Thoracic aorta (tissue), 2 donors: ENCODE results near the gene CHPF2. TPM values are rescaled to one million over a fixed set of nuclear protein-coding genes. Genes with fewer than 3 reads are reported as not detected.

Source experiments
- ATAC-seq: fragments of 150-250 bp; one replicate; pipeline ENCODE4 v1.8.0; 2017; ENCODE audit warnings: low read depth; ENCODE audit not compliant: insufficient number of reproducible peaks, low FRiP score
- DNase-seq: peaks from one replicate; pipeline ENCODE4 v3.0.0-alpha.2; 2020; ENCODE audit warnings: low spot score
- H3K27ac ChIP-seq, 2 donors: fragments of 200-600 bp; sonication (generic); 1 replicate in 1 of 2; 2 replicates in 1 of 2; pipeline ENCODE4 v1.5.1; 2016; ENCODE audit warnings: mild to moderate bottlenecking in 2 of 2, moderate library complexity in 2 of 2
- H3K27me3 ChIP-seq: fragments of 200-600 bp; sonication (generic); replicated peaks from 2 replicates; pipeline ENCODE4 v1.6.0; 2016; ENCODE audit warnings: mild to moderate bottlenecking; ENCODE audit not compliant: insufficient read depth
- H3K36me3 ChIP-seq: fragments of 200-600 bp; sonication (generic); one replicate; pipeline ENCODE4 v1.5.1; 2016
- H3K4me1 ChIP-seq, 2 donors: fragments of 200-600 bp; sonication (generic); 1 replicate in 1 of 2; 2 replicates in 1 of 2; pipeline versions ENCODE4 v1.5.1 to v1.6.0; 2016; ENCODE audit warnings: low read depth in 2 of 2, mild to moderate bottlenecking in 1 of 2; ENCODE audit not compliant: control insufficient read depth in 1 of 2
- H3K4me3 ChIP-seq: fragments of 200-600 bp; sonication (generic); 2 replicates; pipeline ENCODE4 v1.5.1; 2016; ENCODE audit warnings: mild to moderate bottlenecking
- H3K9me3 ChIP-seq: fragments of 200-600 bp; sonication (generic); 2 replicates; pipeline ENCODE4 v1.5.1; 2016
- CTCF ChIP-seq: fragments of 200-600 bp; sonication (generic); IDR thresholded peaks from one replicate; pipeline ENCODE4 v1.5.1; 2019; ENCODE audit warnings: antibody characterized with exemption
- total RNA-seq, 2 donors: library from RNA; depleted of rRNA; stranded (reverse); fragments of >200 nt; gene quantifications; one replicate each; pipeline versions ENCODE4 v1.1.0 to v1.2.3, GENCODE V29; 2016

The CHPF2 gene
- total RNA-seq, 2 donors from 2014 or later, result 78.9 to 85.3 TPM

- H3K9me3 ChIP-seq, result no peaks in the 10 kb centered on the region
- no peak for TF ChIP-seq CTCF
- no peak overlapping the region for H3K27ac ChIP-seq
- no peak overlapping the region for H3K4me3 ChIP-seq
- no peak for ATAC-seq
- no peak for DNase-seq
- no peaks in the 10 kb centered on the region for H3K27me3 ChIP-seq
- H3K4me1 ChIP-seq, result no peaks in the 10 kb centered on the region
- no peaks in the 10 kb centered on the region for H3K36me3 ChIP-seq
These were observed 44.7 kb upstream of the CHPF2 start for GRCh38 chr7:151187409-151188251.

GRCh38 chr7:151188252-151188542 lies 44.1 kb upstream of the CHPF2 start:
- no peaks in the 10 kb centered on the region for H3K9me3 ChIP-seq
- no peaks in the 10 kb centered on the region for H3K36me3 ChIP-seq
- DNase-seq (no peak), ATAC-seq (no peak)
- no peaks in the 10 kb centered on the region for H3K27me3 ChIP-seq
- no peak overlapping the region for H3K27ac ChIP-seq
- H3K4me1 ChIP-seq, result no peaks in the 10 kb centered on the region
- no peak for TF ChIP-seq CTCF
- no peak overlapping the region for H3K4me3 ChIP-seq

GRCh38 chr7:151189038-151189437 lies 43.2 kb upstream of the CHPF2 start:
- TF ChIP-seq CTCF, result no peak
- no peaks in the 10 kb centered on the region for H3K27me3 ChIP-seq
- H3K4me3 ChIP-seq, result no peak overlapping the region
- H3K36me3 ChIP-seq, result no peaks in the 10 kb centered on the region
- no peaks in the 10 kb centered on the region for H3K9me3 ChIP-seq
- DNase-seq, result no peak
- no peaks in the 10 kb centered on the region for H3K4me1 ChIP-seq
- ATAC-seq, result no peak
- H3K27ac ChIP-seq, result no peak overlapping the region

- H3K9me3 ChIP-seq, result no peaks in the 10 kb centered on the region
- no peak overlapping the region for H3K27ac ChIP-seq
- no peak for TF ChIP-seq CTCF
- H3K27me3 ChIP-seq, result no peaks in the 10 kb centered on the region
- ATAC-seq (no peak), DNase-seq (no peak)
- no peak overlapping the region for H3K4me3 ChIP-seq
- H3K4me1 ChIP-seq, result no peaks in the 10 kb centered on the region
- H3K36me3 ChIP-seq, result no peaks in the 10 kb centered on the region
These were observed 40.7 kb upstream of the CHPF2 start for GRCh38 chr7:151191544-151191943.

- ATAC-seq (no peak), DNase-seq (no peak)
- Histone ChIP-seq H3K27me3 (no peaks in the 10 kb centered on the region), H3K9me3 (no peaks in the 10 kb centered on the region), H3K27ac (no peak overlapping the region), H3K4me1 (no peaks in the 10 kb centered on the region), H3K36me3 (no peaks in the 10 kb centered on the region), H3K4me3 (no peak overlapping the region)
- TF ChIP-seq CTCF, result no peak
These were observed 40.2 kb upstream of the CHPF2 start for GRCh38 chr7:151192002-151192539.
